ENCODE results near the gene SDF4. TPM values are rescaled to one million over a fixed set of nuclear protein-coding genes. Genes with fewer than 3 reads are reported as not detected.

SDF4 gene
- total RNA-seq, 2 donors from 2014 or later, result 89.2 to 97.6 TPM

DNA sequence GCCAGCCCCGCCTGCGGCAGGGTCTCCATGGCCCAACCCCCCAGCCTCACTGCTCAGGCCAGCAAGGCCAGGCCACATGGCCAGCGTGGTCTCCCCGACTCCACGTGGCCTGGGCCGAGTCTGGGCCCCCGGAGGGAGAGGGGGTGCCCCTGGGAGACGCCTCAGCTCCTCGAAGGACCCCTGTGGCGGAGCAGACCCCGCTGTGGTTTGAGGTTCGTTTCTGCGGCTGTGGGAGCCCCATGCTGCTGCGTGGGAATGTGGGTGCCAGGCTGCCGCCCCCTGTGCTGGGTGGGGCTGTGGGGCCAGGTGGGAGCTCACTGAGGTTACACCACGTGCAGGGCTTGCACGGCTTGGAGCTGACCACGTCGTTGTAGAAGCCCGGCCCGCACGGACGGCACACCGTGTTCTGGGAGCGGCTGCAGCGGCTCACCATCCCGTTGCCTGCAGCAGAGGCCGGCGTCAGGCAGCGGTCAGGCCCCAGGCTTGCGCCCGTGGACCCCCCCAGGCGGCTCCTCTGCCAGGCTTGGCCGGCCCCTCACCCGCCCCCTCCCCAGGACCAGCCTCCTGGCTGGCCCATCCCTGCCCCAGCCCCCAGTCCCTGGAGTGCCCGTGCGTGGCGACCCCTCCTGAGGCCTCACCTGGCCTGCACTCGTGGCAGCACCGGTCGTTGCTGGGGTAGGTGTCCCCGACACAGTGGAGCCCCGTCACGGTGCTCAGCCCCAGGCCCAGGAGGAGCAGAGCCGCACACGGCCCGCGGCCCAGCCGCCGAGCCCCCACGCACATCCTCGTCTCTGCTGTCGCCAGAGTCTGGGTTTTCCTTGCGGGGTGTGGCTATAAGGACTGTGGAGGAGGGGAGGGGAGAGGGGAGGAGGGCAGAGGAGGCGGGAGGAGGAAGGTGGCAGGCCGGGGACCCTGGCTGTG lies 18.2 kb downstream of the SDF4 start, which contains the start of gene TNFRSF4:
Gene TNFRSF4 (minus strand): TSS at position 809 of the 921 bp plus-strand sequence. CDS start 26 bp downstream, at position 783.
- 55 to 66% methylated on average over 23 to 24 of the region's 56 CpGs for WGBS, 2 donors
- no peak for ATAC-seq
- no peak for DNase-seq
- intact Hi-C loops (cut with DNase I), result no loop called here
- peaks cover 0 to 2% of the 10 kb centered on the region in 2 donors for H3K36me3 ChIP-seq (replicated peaks in 1 of 2; ENCODE audit: insufficient read depth in 1 of 2, low read depth in 2 of 2)
- H3K4me3 ChIP-seq, result no peak within 1 kb of the TSS
- H3K27ac ChIP-seq, result no peak within 1 kb of the TSS
- H3K9me3 ChIP-seq, result no peaks in the 10 kb centered on the region
- H3K4me1 ChIP-seq, result no peaks in the 10 kb centered on the region
- TF ChIP-seq CTCF (IDR thresholded peaks at IDR 0.05) (no peak), POLR2A (IDR thresholded peaks at IDR 0.05) (no peak)
- H3K27me3 ChIP-seq, result no peaks in the 10 kb centered on the region

DNA sequence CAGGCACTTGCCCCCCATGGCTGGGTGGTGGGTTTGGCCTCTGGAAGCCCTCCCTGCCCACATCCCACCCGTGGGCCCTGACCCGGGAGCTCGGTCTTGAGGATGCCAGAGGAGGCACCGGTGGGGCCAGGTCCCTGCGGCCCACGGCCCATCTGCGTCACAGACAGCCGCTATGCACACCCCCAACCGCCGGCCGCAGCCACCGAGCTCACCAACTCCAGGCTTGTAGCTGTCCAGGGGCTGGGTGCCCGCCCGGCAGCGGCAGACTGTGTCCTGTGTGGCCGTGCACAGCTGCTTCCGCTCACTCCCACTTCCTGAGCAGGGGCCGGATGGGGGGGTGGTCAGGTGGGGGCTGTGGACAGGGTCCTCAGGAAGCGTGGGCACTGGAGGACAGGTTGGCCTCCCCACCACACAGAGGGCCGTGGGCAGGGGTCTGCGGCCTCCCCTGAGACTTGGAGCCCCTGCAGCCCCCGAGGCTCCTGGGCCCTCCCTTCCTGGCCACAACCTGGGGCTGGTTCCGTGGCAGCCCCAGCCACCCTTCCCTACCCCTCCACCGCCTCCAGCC lies 18.9 kb downstream of the SDF4 start:
- Histone ChIP-seq H3K4me3 (no peak overlapping the region), H3K9me3 (no peaks in the 10 kb centered on the region), H3K4me1 (peaks cover 4% of the 10 kb centered on the region), H3K36me3 (replicated peaks in 1 of 2; ENCODE audit: insufficient read depth in 1 of 2, low read depth in 2 of 2) (peaks cover 0 to 2% of the 10 kb centered on the region in 2 donors), H3K27me3 (no peaks in the 10 kb centered on the region), H3K27ac (no peak overlapping the region)
- TF ChIP-seq POLR2A (IDR thresholded peaks at IDR 0.05), result no peak
- no peak for TF ChIP-seq CTCF (IDR thresholded peaks at IDR 0.05)
- intact Hi-C loops (cut with DNase I), result no loop called here
- WGBS, 2 donors, result 61 to 67% methylated on average over 11 to 18 of the region's 24 CpGs
- ATAC-seq (peak; percentile 25), DNase-seq (peak in 1 of 4 donors; percentile 35)

DNA sequence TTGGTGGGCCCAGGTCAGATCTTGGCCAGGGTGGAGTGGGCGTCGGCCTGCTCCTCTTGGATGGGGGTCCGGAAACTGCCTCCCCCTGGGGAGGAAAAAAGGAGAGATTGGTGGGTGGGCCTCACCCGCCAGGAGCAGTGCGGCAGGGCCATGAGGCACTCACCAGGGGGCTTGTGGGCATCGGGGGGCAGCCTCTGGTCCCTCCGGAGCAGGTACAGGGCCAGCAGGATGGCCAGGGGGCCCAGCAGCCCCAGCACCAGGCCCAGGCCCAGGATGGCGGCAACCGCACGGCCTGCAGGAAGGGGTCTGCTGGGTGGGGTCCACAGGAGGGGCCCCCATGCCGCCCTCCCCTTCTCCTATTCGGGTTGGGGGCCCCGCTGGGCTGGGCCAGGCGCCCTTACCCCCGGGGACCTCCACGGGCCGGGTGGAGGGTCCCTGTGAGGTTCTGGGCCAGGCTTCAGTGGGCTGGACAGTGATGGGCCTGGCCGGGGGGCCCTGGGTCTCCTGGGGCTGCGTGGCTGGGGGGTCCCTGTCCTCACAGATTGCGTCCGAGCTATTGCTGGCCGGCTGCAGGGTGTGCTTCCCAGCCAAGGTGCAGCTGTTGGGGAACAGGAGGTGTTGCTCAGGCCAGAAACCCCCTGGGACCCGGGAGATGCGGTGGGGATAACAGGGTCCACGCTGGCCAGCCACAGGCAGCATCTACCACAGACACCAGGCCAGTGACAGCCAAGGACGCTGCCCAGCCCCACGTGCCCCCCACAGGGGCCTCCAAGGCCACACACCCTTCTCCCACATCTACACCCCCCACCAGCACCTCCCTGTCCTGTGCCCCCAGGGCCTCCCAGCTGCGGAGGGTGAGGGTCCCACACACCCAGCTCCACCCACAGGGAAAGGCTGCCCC lies 20.0 kb downstream of the SDF4 start:
- Histone ChIP-seq H3K4me3 (no peak overlapping the region), H3K9me3 (no peaks in the 10 kb centered on the region), H3K4me1 (peaks cover 5% of the 10 kb centered on the region), H3K27ac (no peak overlapping the region), H3K27me3 (peaks cover 0 to 9% of the 10 kb centered on the region in 2 donors), H3K36me3 (replicated peaks in 1 of 2; ENCODE audit: insufficient read depth in 1 of 2, low read depth in 2 of 2) (peaks cover 0 to 2% of the 10 kb centered on the region in 2 donors)
- DNase-seq (no peak), ATAC-seq (no peak)
- WGBS, 2 donors, result 82 to 89% methylated on average over 3 to 21 of the region's 28 CpGs
- TF ChIP-seq CTCF (IDR thresholded peaks at IDR 0.05) (no peak), POLR2A (IDR thresholded peaks at IDR 0.05) (no peak)
- intact Hi-C loops (cut with DNase I), result no loop called here

DNA sequence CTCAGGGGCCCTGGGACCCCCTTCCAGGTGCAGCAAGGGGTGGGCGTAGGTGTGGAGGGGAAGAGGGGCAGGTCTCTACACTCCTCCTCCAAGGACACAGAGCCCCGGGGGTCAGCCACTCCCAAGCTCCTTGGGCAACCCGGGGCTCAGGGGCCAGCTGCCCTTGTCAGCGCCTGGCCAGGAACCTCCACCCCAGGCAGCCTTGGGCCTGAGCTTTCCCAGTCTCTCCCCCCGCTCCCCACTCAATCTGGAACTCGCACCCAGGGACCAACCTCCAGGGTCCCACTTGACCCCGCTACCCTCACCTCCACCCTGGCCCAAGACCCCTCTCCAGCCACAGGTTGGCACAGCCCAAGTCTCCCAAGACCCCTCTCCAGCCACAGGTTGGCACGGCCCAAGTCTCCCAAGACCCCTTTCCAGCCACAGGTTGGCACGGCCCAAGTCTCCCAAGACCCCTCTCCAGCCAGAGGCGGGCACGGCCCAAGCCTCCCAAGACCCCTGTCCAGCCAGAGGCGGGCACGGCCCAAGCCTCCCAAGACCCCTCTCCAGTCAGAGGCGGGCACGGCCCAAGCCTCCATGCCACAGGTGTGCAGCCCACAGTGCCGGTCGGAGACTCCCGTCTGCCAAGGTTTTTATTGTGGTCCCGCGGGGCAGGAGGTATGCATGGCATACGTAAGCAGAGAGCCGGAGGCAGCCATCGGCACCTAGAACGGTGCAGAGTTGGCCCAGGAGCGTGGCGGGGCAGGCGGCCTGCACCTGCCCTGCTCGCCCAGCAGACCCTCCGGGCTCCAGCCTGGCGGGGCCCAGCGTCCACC lies 20.9 kb downstream of the SDF4 start:
- ATAC-seq (no peak), DNase-seq (no peak)
- Histone ChIP-seq H3K9me3 (no peaks in the 10 kb centered on the region), H3K4me3 (no peak overlapping the region), H3K27ac (no peak overlapping the region), H3K4me1 (peaks cover 14% of the 10 kb centered on the region), H3K27me3 (peaks cover 0 to 12% of the 10 kb centered on the region in 2 donors), H3K36me3 (replicated peaks in 1 of 2; ENCODE audit: insufficient read depth in 1 of 2, low read depth in 2 of 2) (no peaks in the 10 kb centered on the region)
- no peak for TF ChIP-seq POLR2A (IDR thresholded peaks at IDR 0.05)
- TF ChIP-seq CTCF (IDR thresholded peaks at IDR 0.05), result no peak
- WGBS, 2 donors, result 92 to 96% methylated on average over 9 to 28 of the region's 31 CpGs
- intact Hi-C loops (cut with DNase I), result no loop called here
